ENCODE results near the gene SGMS1.

Gene SGMS1

GRCh38 chr10:50480054-50481007, 143.4 kb downstream of the SGMS1 start:
- H3K4me1 ChIP-seq (ENCODE audit: insufficient read depth, low read length, severe bottlenecking): no peaks in the 10 kb centered on the region
- 0 out of 2 replicates have a peak, but pooled peaks cover 3% of the 10 kb centered on the region for H3K9me3 ChIP-seq (ENCODE audit: low read length)
- no peaks in the 10 kb centered on the region for H3K27me3 ChIP-seq (ENCODE audit: insufficient read depth, low read length)
- H3K9ac ChIP-seq (ENCODE audit: low read length): no peak overlapping the region
- no peak overlapping the region for H2AFZ ChIP-seq (ENCODE audit: low read length)
- no peak overlapping the region for H3K4me3 ChIP-seq (ENCODE audit: low read depth, low read length, poor library complexity, severe bottlenecking)
- no peaks in the 10 kb centered on the region for H3K79me2 ChIP-seq (ENCODE audit: insufficient read depth, low read length)
- no peaks in the 10 kb centered on the region for H3K9me2 ChIP-seq (ENCODE audit: low read depth, low read length)
- TF ChIP-seq EZH2 (IDR thresholded peaks at IDR 0.05; ENCODE audit: borderline replicate concordance, low read length): no peak
- no peak for TF ChIP-seq CTCF (IDR thresholded peaks at IDR 0.05; ENCODE audit: low read length)
- H3K27ac ChIP-seq (ENCODE audit: low read depth, low read length, poor library complexity, severe bottlenecking): no peak overlapping the region
- H3F3A ChIP-seq (ENCODE audit: insufficient read depth, low read length): no peaks in the 10 kb centered on the region
- no peak overlapping the region for H3K4me2 ChIP-seq (ENCODE audit: low read length)
- H3K36me3 ChIP-seq (ENCODE audit: insufficient read depth, low read length): 0 out of 2 replicates have a peak, but pooled peaks cover 9% of the 10 kb centered on the region
- H4K20me1 ChIP-seq (ENCODE audit: insufficient read depth, low read length): no peaks in the 10 kb centered on the region

GRCh38 chr10:50477287-50478203, 146.2 kb downstream of the SGMS1 start:
- H3K4me1 ChIP-seq (ENCODE audit: insufficient read depth, low read length, severe bottlenecking): no peaks in the 10 kb centered on the region
- no peaks in the 10 kb centered on the region for H3K9me2 ChIP-seq (ENCODE audit: low read depth, low read length)
- no peak overlapping the region for H3K27ac ChIP-seq (ENCODE audit: low read depth, low read length, poor library complexity, severe bottlenecking)
- no peak overlapping the region for H3K4me3 ChIP-seq (ENCODE audit: low read depth, low read length, poor library complexity, severe bottlenecking)
- H3K36me3 ChIP-seq (ENCODE audit: insufficient read depth, low read length): 0 out of 2 replicates have a peak, but pooled peaks cover 9% of the 10 kb centered on the region
- no peaks in the 10 kb centered on the region for H4K20me1 ChIP-seq (ENCODE audit: insufficient read depth, low read length)
- no peak overlapping the region for H3K9ac ChIP-seq (ENCODE audit: low read length)
- no peak overlapping the region for H2AFZ ChIP-seq (ENCODE audit: low read length)
- no peak overlapping the region for H3K4me2 ChIP-seq (ENCODE audit: low read length)
- H3K79me2 ChIP-seq (ENCODE audit: insufficient read depth, low read length): no peaks in the 10 kb centered on the region
- TF ChIP-seq EZH2 (IDR thresholded peaks at IDR 0.05; ENCODE audit: borderline replicate concordance, low read length) (no peak), CTCF (IDR thresholded peaks at IDR 0.05; ENCODE audit: low read length) (no peak)
- H3K27me3 ChIP-seq (ENCODE audit: insufficient read depth, low read length): no peaks in the 10 kb centered on the region
- H3F3A ChIP-seq (ENCODE audit: insufficient read depth, low read length): no peaks in the 10 kb centered on the region
- no peaks in the 10 kb centered on the region for H3K9me3 ChIP-seq (ENCODE audit: low read length)

GRCh38 chr10:50473756-50474155, 150.0 kb downstream of the SGMS1 start:
- no peaks in the 10 kb centered on the region for H3K9me2 ChIP-seq (ENCODE audit: low read depth, low read length)
- TF ChIP-seq CTCF (IDR thresholded peaks at IDR 0.05; ENCODE audit: low read length): no peak
- TF ChIP-seq EZH2 (IDR thresholded peaks at IDR 0.05; ENCODE audit: borderline replicate concordance, low read length): no peak
- no peaks in the 10 kb centered on the region for H3K27me3 ChIP-seq (ENCODE audit: insufficient read depth, low read length)
- no peaks in the 10 kb centered on the region for H3K79me2 ChIP-seq (ENCODE audit: insufficient read depth, low read length)
- H3K4me2 ChIP-seq (ENCODE audit: low read length): no peak overlapping the region
- H3K4me1 ChIP-seq (ENCODE audit: insufficient read depth, low read length, severe bottlenecking): peaks cover 16% of the 10 kb centered on the region
- H3K4me3 ChIP-seq (ENCODE audit: low read depth, low read length, poor library complexity, severe bottlenecking): no peak overlapping the region
- 0 out of 2 replicates have a peak, but pooled peaks cover 9% of the 10 kb centered on the region for H3K36me3 ChIP-seq (ENCODE audit: insufficient read depth, low read length)
- no peaks in the 10 kb centered on the region for H3K9me3 ChIP-seq (ENCODE audit: low read length)
- no peak overlapping the region for H3K9ac ChIP-seq (ENCODE audit: low read length)
- no peaks in the 10 kb centered on the region for H3F3A ChIP-seq (ENCODE audit: insufficient read depth, low read length)
- H3K27ac ChIP-seq (ENCODE audit: low read depth, low read length, poor library complexity, severe bottlenecking): no peak overlapping the region
- H4K20me1 ChIP-seq (ENCODE audit: insufficient read depth, low read length): no peaks in the 10 kb centered on the region
- H2AFZ ChIP-seq (ENCODE audit: low read length): no peak overlapping the region

Measured in OCI-LY1 (cell line).